Left ventricle myocardium inferior (tissue), 1 donor: ENCODE results near the gene NES. TPM values are rescaled to one million over a fixed set of nuclear protein-coding genes. Genes with fewer than 3 reads are reported as not detected.

ENCODE experiments used
- DNase-seq: peaks from one replicate; pipeline ENCODE4 v3.0.0-alpha.2; 2020
- H3K27ac ChIP-seq: fragments of 200-600 bp; replicated peaks from 2 replicates; pipeline ENCODE4 v1.8.0; 2021
- H3K27me3 ChIP-seq: fragments of 200-600 bp; 2 replicates; pipeline ENCODE4 v1.8.0; 2021; ENCODE audit warnings: low read depth
- H3K36me3 ChIP-seq: fragments of 200-600 bp; 2 replicates; pipeline ENCODE4 v1.8.0; 2021
- H3K4me1 ChIP-seq: fragments of 200-600 bp; 2 replicates; pipeline ENCODE4 v1.8.0; 2021
- H3K4me3 ChIP-seq: fragments of 200-600 bp; 2 replicates; pipeline ENCODE4 v1.8.0; 2021; ENCODE audit warnings: mild to moderate bottlenecking, moderate library complexity
- H3K9me3 ChIP-seq: fragments of 200-600 bp; replicated peaks from 2 replicates; pipeline ENCODE4 v1.8.0; 2021
- intact Hi-C: fragments of 100-400 bp; cut with micrococcal nuclease; formaldehyde crosslinking; loops from one replicate; pipeline ENCODE4 v1.11.0; 2022
- total RNA-seq: library from RNA; stranded (reverse); fragmentation: NEBNext Ultra II Directional; extraction: Animal tissue kit (Norgen Biotek cat#: 25700); gene quantifications from one replicate; pipeline ENCODE4 v1.2.1, GENCODE V29; 2021
- TF ChIP-seq, protein P1 (sequence below): fragments of 200-600 bp; IDR thresholded peaks from 2 replicates; pipeline ENCODE4 v1.8.0; 2021; ENCODE audit warnings: antibody characterized with exemption, mild to moderate bottlenecking, borderline replicate concordance
- donor health status: DM: no; HTN: yes; CAD: no; lungs with severe emphysema.

NES gene
- total RNA-seq, 1 donor from 2014 or later = 164 TPM

DNA sequence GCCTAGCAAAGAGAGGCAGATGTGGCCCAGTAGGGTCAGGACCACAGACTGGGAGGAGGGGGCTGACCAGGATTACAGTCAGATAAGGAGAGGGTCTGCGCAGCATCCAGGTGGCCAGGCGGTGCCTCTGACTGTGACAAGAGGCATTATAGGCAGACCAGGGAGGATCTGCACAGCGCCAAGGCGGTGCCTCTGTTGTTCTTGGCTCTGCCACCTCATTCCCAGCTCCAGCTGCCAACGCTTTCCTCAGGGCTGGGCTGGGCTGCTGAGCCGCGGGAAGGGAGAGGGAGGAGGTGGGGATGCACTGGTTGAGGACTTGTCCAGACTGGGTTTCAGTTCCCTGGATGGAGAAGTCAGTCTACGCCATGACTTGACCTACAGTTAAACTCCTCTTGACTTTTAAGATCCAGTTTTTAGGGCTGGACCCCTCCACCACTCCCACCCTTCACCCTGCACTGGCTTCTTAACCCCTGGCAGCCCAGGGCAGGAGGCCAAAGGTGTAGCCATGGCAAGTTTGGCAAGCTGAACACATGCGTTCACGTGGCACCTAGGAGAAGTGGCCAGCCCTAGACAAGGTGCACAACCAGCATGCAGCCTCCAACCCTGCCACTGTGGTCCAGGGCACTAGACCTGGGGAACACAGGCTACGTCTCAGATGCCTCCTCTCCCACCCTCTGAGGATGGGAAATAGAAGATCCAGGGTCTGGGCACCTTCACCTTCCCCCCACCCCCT is 32.7 kb upstream of the NES start:
- TF ChIP-seq, protein P1, sequence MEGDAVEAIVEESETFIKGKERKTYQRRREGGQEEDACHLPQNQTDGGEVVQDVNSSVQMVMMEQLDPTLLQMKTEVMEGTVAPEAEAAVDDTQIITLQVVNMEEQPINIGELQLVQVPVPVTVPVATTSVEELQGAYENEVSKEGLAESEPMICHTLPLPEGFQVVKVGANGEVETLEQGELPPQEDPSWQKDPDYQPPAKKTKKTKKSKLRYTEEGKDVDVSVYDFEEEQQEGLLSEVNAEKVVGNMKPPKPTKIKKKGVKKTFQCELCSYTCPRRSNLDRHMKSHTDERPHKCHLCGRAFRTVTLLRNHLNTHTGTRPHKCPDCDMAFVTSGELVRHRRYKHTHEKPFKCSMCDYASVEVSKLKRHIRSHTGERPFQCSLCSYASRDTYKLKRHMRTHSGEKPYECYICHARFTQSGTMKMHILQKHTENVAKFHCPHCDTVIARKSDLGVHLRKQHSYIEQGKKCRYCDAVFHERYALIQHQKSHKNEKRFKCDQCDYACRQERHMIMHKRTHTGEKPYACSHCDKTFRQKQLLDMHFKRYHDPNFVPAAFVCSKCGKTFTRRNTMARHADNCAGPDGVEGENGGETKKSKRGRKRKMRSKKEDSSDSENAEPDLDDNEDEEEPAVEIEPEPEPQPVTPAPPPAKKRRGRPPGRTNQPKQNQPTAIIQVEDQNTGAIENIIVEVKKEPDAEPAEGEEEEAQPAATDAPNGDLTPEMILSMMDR = no peak
- intact Hi-C loops = no loop called here
- Histone ChIP-seq H3K27me3 (peaks cover 19% of the 10 kb centered on the region), H3K9me3 (no peaks in the 10 kb centered on the region), H3K36me3 (no peaks in the 10 kb centered on the region), H3K4me3 (no peak overlapping the region), H3K27ac (peak overlapping the region; percentile 52), H3K4me1 (peaks cover 35% of the 10 kb centered on the region)
- DNase-seq = peak; percentile 58

DNA sequence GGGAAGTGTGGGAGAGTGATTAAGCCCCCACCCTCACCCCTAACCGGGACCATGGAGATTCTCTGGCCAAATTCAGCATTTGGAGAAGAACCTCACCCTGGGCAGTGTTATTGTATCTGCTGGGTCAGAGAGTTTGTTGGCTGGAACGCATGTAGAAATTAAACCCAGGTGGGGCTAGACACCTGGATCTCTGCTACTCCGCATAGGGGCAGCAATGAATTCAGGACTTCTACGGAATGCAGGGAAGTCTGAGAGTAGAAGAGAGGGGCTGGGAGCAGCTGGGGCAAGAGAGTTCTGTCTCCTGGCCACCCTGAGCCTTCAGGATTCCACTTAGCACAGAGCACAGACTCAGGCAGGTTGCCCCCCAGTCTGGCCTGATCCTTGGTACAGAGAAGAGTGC is 31.8 kb upstream of the NES start:
- Histone ChIP-seq H3K9me3 (no peaks in the 10 kb centered on the region), H3K27me3 (peaks cover 28% of the 10 kb centered on the region), H3K4me1 (peaks cover 42% of the 10 kb centered on the region), H3K36me3 (no peaks in the 10 kb centered on the region), H3K4me3 (no peak overlapping the region), H3K27ac (peak overlapping the region; percentile 52)
- no peak for DNase-seq
- TF ChIP-seq, protein P1 = no peak
- intact Hi-C loops = no loop called here

DNA sequence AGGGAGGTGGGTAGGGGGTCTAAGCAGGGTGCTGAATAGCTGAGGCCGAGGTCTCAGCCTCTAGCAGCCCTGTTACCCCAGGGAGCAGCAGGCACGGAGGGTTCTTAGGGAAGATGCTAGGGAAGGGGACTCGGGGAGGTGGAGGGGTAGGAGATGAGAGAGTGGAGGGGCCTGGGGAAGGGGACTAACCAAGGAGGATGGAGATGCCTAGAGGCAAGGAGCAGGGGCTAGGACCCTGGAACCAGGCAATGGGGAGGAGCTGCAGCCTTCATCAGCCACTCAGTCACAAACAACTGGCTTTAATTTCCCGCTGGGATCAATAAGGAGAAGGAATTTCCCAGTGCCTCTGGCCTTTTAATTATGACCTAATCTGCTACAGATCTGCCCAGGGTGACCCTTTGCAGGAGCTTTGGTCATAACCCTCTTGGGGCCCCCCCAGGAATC is 31.0 kb upstream of the NES start:
- H3K9me3 ChIP-seq = no peaks in the 10 kb centered on the region
- intact Hi-C loops = no loop called here
- peaks cover 42% of the 10 kb centered on the region for H3K4me1 ChIP-seq
- H3K4me3 ChIP-seq = no peak overlapping the region
- H3K27me3 ChIP-seq = peaks cover 36% of the 10 kb centered on the region
- DNase-seq = no peak
- no peaks in the 10 kb centered on the region for H3K36me3 ChIP-seq
- H3K27ac ChIP-seq = peak overlapping the region; percentile 73
- TF ChIP-seq, protein P1 = no peak

DNA sequence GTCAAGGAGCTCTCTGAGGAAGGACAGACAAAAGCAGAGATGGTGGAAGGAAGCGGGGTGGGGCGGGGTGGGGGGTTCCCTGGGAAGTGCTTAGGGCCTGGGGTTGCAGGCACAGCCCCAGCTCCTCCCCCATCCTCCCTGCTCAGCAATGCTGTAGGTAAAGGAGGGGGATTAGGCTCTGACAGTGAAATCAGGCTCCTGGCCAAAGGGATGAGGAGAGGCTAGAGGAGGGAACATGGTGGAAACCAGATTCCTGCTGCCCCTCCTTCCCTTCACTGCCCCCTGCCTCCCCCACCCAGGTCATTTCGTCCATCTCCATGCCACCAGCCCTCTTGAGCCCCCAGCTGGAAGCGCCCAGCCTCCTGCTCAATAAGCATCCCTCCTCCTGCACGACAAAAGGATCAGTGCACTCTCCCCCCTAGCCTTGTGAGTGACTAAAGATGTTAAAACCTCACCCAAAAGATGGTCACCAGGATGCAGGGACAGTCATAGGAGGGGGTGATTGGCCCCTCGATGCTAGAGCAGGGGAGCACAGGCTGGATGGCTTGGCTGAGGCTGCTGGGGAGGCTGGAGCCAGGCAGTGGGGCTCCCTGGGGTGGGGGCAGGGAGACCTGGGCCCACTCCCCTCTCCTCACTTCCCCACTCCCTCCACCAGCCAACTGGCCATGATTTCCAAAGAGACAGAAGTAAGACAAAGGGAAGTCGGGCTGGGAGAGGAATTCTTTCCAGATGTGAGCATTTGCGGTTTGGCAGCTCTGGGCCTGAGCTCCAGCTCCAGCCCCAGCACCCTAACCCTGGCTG is 30.4 kb upstream of the NES start:
- peak overlapping the region; percentile 73 for H3K27ac ChIP-seq

DNA sequence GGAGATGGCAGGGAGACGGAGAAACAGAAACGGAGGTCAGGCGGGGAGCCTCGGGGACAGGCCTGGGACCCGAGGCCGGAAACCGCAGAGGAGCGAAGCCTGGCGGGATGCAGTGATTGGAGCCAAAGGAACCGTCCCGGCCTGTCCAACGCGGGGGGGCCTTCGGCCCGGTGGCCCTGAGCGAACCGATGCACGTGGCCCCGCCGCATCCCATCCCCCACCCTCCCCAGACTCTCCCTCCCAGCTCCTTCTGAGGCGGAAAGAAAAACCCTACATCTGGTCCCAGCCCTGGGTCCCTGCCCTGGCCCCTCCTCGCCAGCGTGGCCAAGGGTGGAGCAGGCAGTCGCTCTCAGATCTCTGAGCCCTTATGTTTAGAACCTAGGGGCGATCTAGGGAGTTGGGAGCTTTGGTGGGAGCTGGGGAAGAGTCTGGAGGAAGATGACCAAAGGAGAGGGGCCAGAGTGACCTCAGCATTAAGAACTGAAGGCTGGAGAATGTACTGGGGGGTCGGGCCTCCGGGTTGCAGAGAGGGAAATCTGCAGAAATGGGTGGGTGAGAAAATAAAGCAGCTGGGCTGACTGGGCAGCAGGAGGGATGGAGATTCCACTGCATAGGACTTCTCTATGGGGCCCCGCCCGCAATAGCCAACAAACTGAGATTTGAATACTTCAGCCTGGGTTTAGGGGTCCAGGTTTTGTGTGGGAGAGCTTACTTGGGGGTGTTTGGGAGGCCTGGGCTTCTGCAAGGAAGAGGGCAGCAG is 29.6 kb upstream of the NES start:
- Histone ChIP-seq H3K36me3 (no peaks in the 10 kb centered on the region), H3K4me3 (peak overlapping the region; percentile 66), H3K9me3 (no peaks in the 10 kb centered on the region), H3K27ac (peak overlapping the region; percentile 73), H3K27me3 (peaks cover 50% of the 10 kb centered on the region), H3K4me1 (peaks cover 42% of the 10 kb centered on the region)
- intact Hi-C loops = no loop called here
- TF ChIP-seq, protein P1 = no peak
- peak; percentile 74 for DNase-seq

More for the DNA sequence above, 30.4 kb upstream of the NES start:
- TF ChIP-seq, protein P1 = no peak
- DNase-seq = no peak
- intact Hi-C loops = no loop called here
- Histone ChIP-seq H3K4me3 (no peak overlapping the region), H3K36me3 (no peaks in the 10 kb centered on the region), H3K27me3 (peaks cover 42% of the 10 kb centered on the region), H3K9me3 (no peaks in the 10 kb centered on the region), H3K4me1 (peaks cover 42% of the 10 kb centered on the region)
